Trophoblast cell (in vitro differentiated cells and primary cell): ENCODE measurements around the gene PHKA2. TPM values are rescaled to one million over a fixed set of nuclear protein-coding genes. Genes with fewer than 3 reads are reported as not detected.

Experiments
- DNase-seq, 2 donors: peaks; one replicate each; pipeline ENCODE4 v3.0.0-alpha.2; 2016
- H2AFZ ChIP-seq: 2 replicates; pipeline ENCODE4 v1.6.1; 2013; ENCODE audit warnings: low read length, moderate library complexity, mild to moderate bottlenecking; ENCODE audit not compliant: insufficient read depth, poor library complexity
- H2AK5ac ChIP-seq: 2 replicates; pipeline ENCODE4 v1.6.1; 2013; ENCODE audit warnings: mild to moderate bottlenecking, low read length
- H2BK120ac ChIP-seq: 2 replicates; pipeline ENCODE4 v1.6.1; 2013; ENCODE audit warnings: low read length, mild to moderate bottlenecking, moderate library complexity; ENCODE audit not compliant: insufficient read depth, poor library complexity
- H2BK12ac ChIP-seq: 2 replicates; pipeline ENCODE4 v1.6.1; 2013; ENCODE audit warnings: mild to moderate bottlenecking, low read length, moderate library complexity
- H2BK5ac ChIP-seq: 2 replicates; pipeline ENCODE4 v1.6.1; 2013; ENCODE audit warnings: low read length, low read depth, moderate library complexity, mild to moderate bottlenecking; ENCODE audit not compliant: poor library complexity
- H3K14ac ChIP-seq: 2 replicates; pipeline ENCODE4 v1.6.1; 2013; ENCODE audit warnings: mild to moderate bottlenecking, low read length
- H3K18ac ChIP-seq: 2 replicates; pipeline ENCODE4 v1.6.1; 2013; ENCODE audit warnings: mild to moderate bottlenecking, low read length
- H3K23ac ChIP-seq: 2 replicates; pipeline ENCODE4 v1.6.1; 2013; ENCODE audit warnings: low read length
- H3K27ac ChIP-seq: 2 replicates; pipeline ENCODE4 v1.5.1; 2013; ENCODE audit warnings: low read depth, mild to moderate bottlenecking, inconsistent platforms, low read length, moderate library complexity
- H3K27me3 ChIP-seq: 2 replicates; pipeline ENCODE4 v1.6.1; 2013; ENCODE audit warnings: inconsistent platforms, mild to moderate bottlenecking, low read length, moderate library complexity; ENCODE audit not compliant: insufficient read depth
- H3K36me3 ChIP-seq, 2 experiments: 1 replicate in 1 of 2; 2 replicates in 1 of 2; pipeline ENCODE4 v1.6.1; 2013; ENCODE audit warnings: low read length in 2 of 2, mild to moderate bottlenecking in 2 of 2, moderate library complexity in 1 of 2; ENCODE audit not compliant: insufficient read depth in 2 of 2, control insufficient read depth in 1 of 2
- H3K4ac ChIP-seq: 2 replicates; pipeline ENCODE4 v1.6.1; 2013; ENCODE audit warnings: low read depth, mild to moderate bottlenecking, low read length, moderate library complexity
- H3K4me1 ChIP-seq, 2 experiments: 1 replicate in 1 of 2; 2 replicates in 1 of 2; pipeline ENCODE4 v1.6.1; 2013; ENCODE audit warnings: low read length in 2 of 2, mild to moderate bottlenecking in 2 of 2, moderate library complexity in 1 of 2; ENCODE audit not compliant: insufficient read depth in 2 of 2, control insufficient read depth in 1 of 2
- H3K4me2 ChIP-seq: 2 replicates; pipeline ENCODE4 v1.6.1; 2013; ENCODE audit warnings: inconsistent platforms, mild to moderate bottlenecking, low read length, moderate library complexity
- H3K4me3 ChIP-seq: 2 replicates; pipeline ENCODE4 v1.5.1; 2013; ENCODE audit warnings: mild to moderate bottlenecking, low read depth, low read length, inconsistent platforms
- H3K79me1 ChIP-seq: one replicate; pipeline ENCODE4 v1.6.1; 2013; ENCODE audit warnings: low read length
- H3K79me2 ChIP-seq: 2 replicates; pipeline ENCODE4 v1.6.1; 2013; ENCODE audit warnings: low read length, mild to moderate bottlenecking; ENCODE audit not compliant: control insufficient read depth, insufficient read depth, poor library complexity
- H3K9ac ChIP-seq: 2 replicates; pipeline ENCODE4 v1.6.1; 2013; ENCODE audit warnings: mild to moderate bottlenecking, low read length
- H3K9me3 ChIP-seq: 2 replicates; pipeline ENCODE4 v1.6.1; 2013; ENCODE audit warnings: low read depth, mild to moderate bottlenecking, control low read depth, inconsistent platforms, low read length; ENCODE audit not compliant: insufficient read depth
- H4K12ac ChIP-seq: 2 replicates; pipeline ENCODE4 v1.6.1; 2013; ENCODE audit warnings: low read depth, mild to moderate bottlenecking, low read length, moderate library complexity
- H4K8ac ChIP-seq: 2 replicates; pipeline ENCODE4 v1.6.1; 2013; ENCODE audit warnings: low read depth, mild to moderate bottlenecking, low read length, moderate library complexity
- H4K91ac ChIP-seq: one replicate; pipeline ENCODE4 v1.6.1; 2013; ENCODE audit warnings: low read depth, mild to moderate bottlenecking, low read length, moderate library complexity
- WGBS: extraction: QIAGEN DNeasy Blood & Tissue Kit; methylation state at CpG from one replicate; pipeline ENCODE4 v1.1.7; 2013; ENCODE audit warnings: missing lambda C conversion rate; ENCODE audit not compliant: insufficient read length, insufficient coverage; ENCODE audit errors: extremely low coverage; 5-methylcytosine and 5-hydroxymethylcytosine counted together
- polyA plus RNA-seq: library from polyadenylated mRNA; stranded (reverse); fragments of 200-250 nt; gene quantifications from 2 replicates; pipeline ENCODE4 v1.2.3, GENCODE V29; 2013

Gene PHKA2
- 12.9 and 14.4 TPM in 2 replicates for polyA plus RNA-seq

GRCh38 chrX:18983666-18984380, at the start of gene PHKA2:
Gene PHKA2 (minus strand): TSS chrX:18984114. CDS start chrX:18983932, 182 bp downstream.
- peak within 1 kb of the TSS; percentile 30 for H4K12ac ChIP-seq
- H3K4me2 ChIP-seq: peak within 1 kb of the TSS; percentile 77
- DNase-seq: peak; percentile 22 to 63
- H3K4ac ChIP-seq: peak within 1 kb of the TSS; percentile 57
- no peak within 1 kb of the TSS for H2AK5ac ChIP-seq
- no peaks in the 10 kb centered on the region for H3K9me3 ChIP-seq
- H3K79me2 ChIP-seq: peaks cover 7% of the 10 kb centered on the region
- WGBS: no CpG with 5 or more reads among the region's 64 CpGs
- H3K27me3 ChIP-seq: no peaks in the 10 kb centered on the region
- peaks cover 0 to 6% of the 10 kb centered on the region in 2 experiments for H3K4me1 ChIP-seq
- no peak within 1 kb of the TSS for H3K23ac ChIP-seq
- H3K4me3 ChIP-seq: peak within 1 kb of the TSS; percentile 89
- peak within 1 kb of the TSS; percentile 45 for H2AFZ ChIP-seq
- peak within 1 kb of the TSS; percentile 61 for H3K18ac ChIP-seq
- H4K91ac ChIP-seq: peak within 1 kb of the TSS; percentile 83
- H4K8ac ChIP-seq: peak within 1 kb of the TSS; percentile 84
- peak within 1 kb of the TSS; percentile 82 for H2BK5ac ChIP-seq
- no peaks in the 10 kb centered on the region for H3K36me3 ChIP-seq
- peak within 1 kb of the TSS; percentile 90 for H3K9ac ChIP-seq
- peaks cover 8% of the 10 kb centered on the region for H3K79me1 ChIP-seq
- peak within 1 kb of the TSS; percentile 66 for H2BK120ac ChIP-seq
- no peak within 1 kb of the TSS for H2BK12ac ChIP-seq
- peak within 1 kb of the TSS; percentile 92 for H3K27ac ChIP-seq
- H3K14ac ChIP-seq: peak within 1 kb of the TSS; percentile 85

GRCh38 chrX:19030805-19031204, 46.9 kb upstream of the PHKA2 start:
- H4K8ac ChIP-seq: no peak overlapping the region
- no peak overlapping the region for H3K4me3 ChIP-seq
- H2AFZ ChIP-seq: no peak overlapping the region
- H3K79me2 ChIP-seq: no peaks in the 10 kb centered on the region
- H3K18ac ChIP-seq: no peak overlapping the region
- no CpG with 5 or more reads among the region's 3 CpGs for WGBS
- H3K36me3 ChIP-seq: no peaks in the 10 kb centered on the region
- H3K14ac ChIP-seq: no peak overlapping the region
- no peaks in the 10 kb centered on the region for H3K4me1 ChIP-seq
- no peak overlapping the region for H2BK5ac ChIP-seq
- H3K9ac ChIP-seq: no peak overlapping the region
- H2BK12ac ChIP-seq: no peak overlapping the region
- no peak for DNase-seq
- no peak overlapping the region for H3K4me2 ChIP-seq
- no peak overlapping the region for H3K4ac ChIP-seq
- no peaks in the 10 kb centered on the region for H3K27me3 ChIP-seq
- H3K9me3 ChIP-seq: no peaks in the 10 kb centered on the region
- H4K91ac ChIP-seq: no peak overlapping the region
- H3K79me1 ChIP-seq: no peaks in the 10 kb centered on the region
- no peak overlapping the region for H2AK5ac ChIP-seq
- no peak overlapping the region for H2BK120ac ChIP-seq
- H3K23ac ChIP-seq: no peak overlapping the region
- no peak overlapping the region for H3K27ac ChIP-seq
- no peak overlapping the region for H4K12ac ChIP-seq

- Histone ChIP-seq H3K27me3 (no peaks in the 10 kb centered on the region), H3K9ac (no peak overlapping the region), H3K27ac (no peak overlapping the region), H3K79me1 (no peaks in the 10 kb centered on the region), H4K8ac (no peak overlapping the region), H3K14ac (no peak overlapping the region), H3K36me3 (no peaks in the 10 kb centered on the region), H3K18ac (no peak overlapping the region), H4K91ac (no peak overlapping the region), H4K12ac (no peak overlapping the region), H2AFZ (no peak overlapping the region), H3K4me2 (no peak overlapping the region), H2BK5ac (no peak overlapping the region), H3K4me3 (no peak overlapping the region), H2AK5ac (no peak overlapping the region), H3K4ac (no peak overlapping the region), H3K9me3 (no peaks in the 10 kb centered on the region), H3K79me2 (no peaks in the 10 kb centered on the region), H2BK120ac (no peak overlapping the region), H3K4me1 (peaks cover 0 to 2% of the 10 kb centered on the region in 2 experiments), H2BK12ac (no peak overlapping the region), H3K23ac (no peak overlapping the region)
- DNase-seq: no peak
- no CpG with 5 or more reads among the region's 6 CpGs for WGBS
Observed at GRCh38 chrX:19028560-19028959, 44.6 kb upstream of the PHKA2 start.

- no peak overlapping the region for H2AFZ ChIP-seq
Observed at GRCh38 chrX:19024366-19024765, 40.5 kb upstream of the PHKA2 start.

More at GRCh38 chrX:19024366-19024765, 40.5 kb upstream of the PHKA2 start:
- Histone ChIP-seq H2BK120ac (no peak overlapping the region), H3K79me2 (no peaks in the 10 kb centered on the region), H3K18ac (no peak overlapping the region), H3K4ac (no peak overlapping the region), H2BK5ac (no peak overlapping the region), H2BK12ac (no peak overlapping the region), H3K79me1 (no peaks in the 10 kb centered on the region), H3K4me2 (no peak overlapping the region), H3K9me3 (no peaks in the 10 kb centered on the region), H3K27me3 (no peaks in the 10 kb centered on the region), H4K91ac (no peak overlapping the region), H2AK5ac (no peak overlapping the region), H4K12ac (no peak overlapping the region), H4K8ac (no peak overlapping the region), H3K23ac (no peak overlapping the region), H3K14ac (no peak overlapping the region), H3K27ac (no peak overlapping the region), H3K36me3 (no peaks in the 10 kb centered on the region), H3K9ac (no peak overlapping the region), H3K4me1 (peaks cover 0 to 3% of the 10 kb centered on the region in 2 experiments), H3K4me3 (no peak overlapping the region)
- no CpG with 5 or more reads among the region's 4 CpGs for WGBS
- DNase-seq: peak; percentile 66 to 85
